Mesenteric fat pad (tissue), 1 donor: Measurements from ENCODE around the gene WWP2. TPM values are rescaled to one million over a fixed set of nuclear protein-coding genes. Genes with fewer than 3 reads are reported as not detected.
A peak's percentile ranks its signal among the peaks of the same experiment; 100 is the strongest.
"Not testable (repeated sequence)": the region's sequence is repeated elsewhere in the genome, so short reads cannot be mapped to it uniquely, and the experiment has no call there.

Experiments used
- DNase-seq: peaks from one replicate; pipeline ENCODE4 v3.0.0-alpha.2; 2020; ENCODE audit warnings: low spot score
- total RNA-seq: library from RNA; stranded (reverse); fragmentation: NEBNext Ultra II Directional; extraction: Animal tissue kit (Norgen Biotek cat#: 25700); gene quantifications from one replicate; pipeline ENCODE4 v1.2.1, GENCODE V29; 2021
- donor health status: DM: yes; HTN: yes; CAD: no.

WWP2 gene
- total RNA-seq, 1 donor from 2014 or later, result 43.0 TPM

DNA sequence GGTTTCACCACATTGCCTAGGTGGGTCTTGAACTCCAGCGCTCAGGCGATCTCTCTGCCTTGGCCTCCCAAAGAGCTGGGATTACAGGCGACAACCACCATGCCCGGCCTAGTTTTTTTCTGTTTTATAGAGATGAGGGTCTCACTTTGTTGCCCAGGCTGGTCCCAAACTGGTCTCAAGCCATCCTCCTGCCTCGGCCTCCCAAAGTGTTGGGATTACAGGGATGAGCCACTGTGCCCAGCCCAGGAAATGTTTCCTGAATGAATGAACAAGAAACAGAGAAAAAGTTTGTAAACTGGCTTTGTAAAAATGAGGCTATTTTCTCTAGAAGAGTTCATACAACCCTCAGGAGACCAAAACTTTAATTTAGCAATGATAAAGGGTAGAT lies 68.0 kb downstream of the WWP2 start:
- DNase-seq, result no peak

- DNase-seq, result no peak
These were observed 68.5 kb downstream of the WWP2 start for GRCh38 chr16:69830534-69831211.

DNA sequence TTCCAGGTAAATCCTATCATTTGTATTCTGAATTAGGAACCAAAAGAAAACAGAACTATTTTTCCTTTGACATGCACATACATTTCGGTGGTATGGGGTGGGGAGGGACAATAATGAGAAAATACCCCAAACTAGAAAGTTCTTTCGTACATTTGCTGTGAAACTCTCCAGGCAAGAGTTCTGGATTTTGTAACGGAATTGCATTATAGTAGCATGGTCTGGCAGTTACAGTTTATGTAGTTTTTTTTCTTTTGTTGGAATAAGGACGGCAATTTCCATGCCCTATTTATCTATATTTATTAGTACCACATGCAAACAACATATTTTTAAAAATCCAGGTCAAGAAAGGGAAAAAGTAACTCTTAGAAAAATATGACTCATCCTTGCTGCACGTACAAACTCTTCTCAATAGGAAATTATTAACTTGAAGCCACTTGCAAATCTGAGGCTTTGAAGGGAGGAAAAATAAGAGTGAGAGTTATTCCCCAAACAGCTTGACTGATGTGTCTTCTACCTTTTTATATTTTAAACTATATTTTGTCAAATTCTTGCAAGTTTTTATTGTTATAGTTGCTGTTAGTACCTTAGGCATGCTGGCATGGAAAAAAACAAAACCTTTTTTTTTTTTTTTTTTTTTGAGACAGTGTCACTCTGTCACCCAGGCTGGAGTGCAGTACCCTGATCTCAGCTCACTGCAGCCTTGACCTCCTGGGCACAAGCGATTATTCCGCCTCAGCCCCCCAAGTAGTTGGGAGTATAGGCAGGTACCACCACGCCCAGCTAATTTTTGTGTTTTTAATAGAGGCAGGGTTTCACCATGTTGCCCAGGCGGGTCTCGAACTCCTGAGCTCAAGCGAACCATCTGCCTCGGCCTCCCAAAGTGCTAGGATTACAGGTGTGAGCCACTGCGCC lies 69.3 kb downstream of the WWP2 start:
- no peak for DNase-seq

GRCh38 chr16:69833357-69834282 lies 71.5 kb downstream of the WWP2 start:
- no peak for DNase-seq

DNA sequence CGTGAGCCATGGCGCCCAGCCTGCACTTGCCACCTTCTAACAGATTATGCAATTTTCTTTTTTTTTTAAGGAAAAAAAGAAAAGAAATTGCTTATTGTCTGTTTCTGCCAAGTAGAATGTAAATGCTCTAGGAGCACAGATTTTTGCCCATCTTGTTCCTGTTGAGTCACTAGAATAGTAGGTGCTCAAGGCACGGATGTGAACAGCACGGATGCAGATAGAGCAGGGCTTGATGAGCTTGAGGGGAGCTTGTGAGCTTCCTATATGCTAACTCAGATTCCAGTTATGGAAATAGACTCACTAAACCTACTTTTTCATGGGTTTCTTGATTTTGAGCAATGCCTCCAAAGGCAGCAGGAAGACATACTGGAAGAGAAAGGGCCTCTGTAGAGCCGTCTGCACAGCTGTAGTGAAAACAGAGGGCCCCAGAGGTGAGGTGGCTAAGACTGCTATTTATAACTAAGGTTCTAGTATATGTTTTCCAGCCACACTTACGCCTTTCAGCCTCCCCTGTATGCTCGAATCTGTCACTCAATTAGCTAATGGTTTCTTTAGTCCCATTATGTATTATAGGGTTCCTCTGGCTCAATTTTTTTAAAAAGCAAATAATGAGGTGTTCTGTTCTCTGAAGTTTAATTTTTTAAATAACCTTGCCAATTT lies 72.8 kb downstream of the WWP2 start:
- no peak for DNase-seq

DNA sequence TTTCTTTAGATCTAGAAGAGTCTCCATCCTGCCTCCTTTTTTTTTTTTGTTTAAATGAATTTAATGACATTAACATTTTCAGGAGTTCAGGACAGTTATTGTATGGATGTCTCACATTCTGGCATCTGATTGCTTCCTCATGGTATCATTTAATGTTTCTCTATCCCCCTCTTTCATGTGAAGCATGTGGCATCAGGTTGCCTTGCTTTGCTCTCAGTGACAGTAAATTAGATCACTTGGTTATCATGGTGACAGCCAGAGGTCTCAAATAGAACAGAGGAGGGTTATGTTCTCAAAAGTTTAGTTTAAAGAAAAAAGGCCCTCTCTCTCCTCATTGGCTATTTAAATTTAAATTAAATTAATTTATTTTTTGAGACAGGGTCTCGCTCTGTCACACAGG lies 74.1 kb downstream of the WWP2 start:
- no peak for DNase-seq

- DNase-seq, result no peak
These were observed 75.2 kb downstream of the WWP2 start for GRCh38 chr16:69837380-69837779.

GRCh38 chr16:69838489-69838888 lies 76.4 kb downstream of the WWP2 start:
- DNase-seq, result no peak

GRCh38 chr16:69839240-69839688 lies 77.1 kb downstream of the WWP2 start:
- DNase-seq, result no peak

- DNase-seq, result no peak
These were observed 77.8 kb downstream of the WWP2 start for GRCh38 chr16:69839798-69840409.

DNA sequence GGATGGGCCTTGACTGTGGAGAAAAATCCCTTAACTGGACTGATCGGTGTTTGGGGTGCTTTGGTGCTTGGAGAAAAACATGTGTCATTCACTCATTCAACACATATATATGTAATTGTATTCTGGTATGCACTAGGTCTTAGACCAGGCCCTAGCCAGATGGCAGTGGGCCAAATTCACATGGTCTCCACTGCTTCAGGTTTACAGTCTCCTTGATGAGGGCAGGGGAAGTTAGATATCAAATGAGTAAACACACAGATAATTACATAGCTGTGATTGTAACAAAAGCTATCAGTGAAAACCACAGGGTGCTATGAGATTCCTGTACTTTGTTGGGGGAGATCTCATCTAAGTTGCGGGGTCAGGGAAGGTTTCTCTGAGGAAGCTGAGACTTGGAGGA lies 78.8 kb downstream of the WWP2 start:
- no peak for DNase-seq

- DNase-seq, result no peak
These were observed 82.3 kb downstream of the WWP2 start for GRCh38 chr16:69844441-69844840.

DNA sequence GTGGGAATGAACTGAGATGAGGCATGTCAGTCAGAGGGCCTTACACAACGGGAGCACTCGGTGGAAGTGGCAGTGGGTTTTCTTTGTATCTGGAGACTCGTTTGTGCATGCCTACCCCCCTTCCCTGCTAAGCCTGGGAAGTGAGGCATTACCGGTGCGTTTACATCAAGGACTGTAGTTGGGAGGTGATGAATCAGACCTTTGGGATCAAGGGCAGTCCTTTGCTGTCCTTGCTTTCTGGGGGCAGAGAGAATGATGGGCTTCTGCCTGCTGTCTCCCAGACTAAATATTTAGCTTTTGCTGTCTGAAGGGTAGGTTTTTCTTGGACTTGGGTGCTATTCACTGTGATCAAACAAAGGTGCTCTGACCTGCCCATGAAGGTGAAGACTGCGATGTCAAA lies 83.0 kb downstream of the WWP2 start:
- no peak for DNase-seq

GRCh38 chr16:69847643-69848042 lies 85.5 kb downstream of the WWP2 start:
- DNase-seq, result no peak

DNA sequence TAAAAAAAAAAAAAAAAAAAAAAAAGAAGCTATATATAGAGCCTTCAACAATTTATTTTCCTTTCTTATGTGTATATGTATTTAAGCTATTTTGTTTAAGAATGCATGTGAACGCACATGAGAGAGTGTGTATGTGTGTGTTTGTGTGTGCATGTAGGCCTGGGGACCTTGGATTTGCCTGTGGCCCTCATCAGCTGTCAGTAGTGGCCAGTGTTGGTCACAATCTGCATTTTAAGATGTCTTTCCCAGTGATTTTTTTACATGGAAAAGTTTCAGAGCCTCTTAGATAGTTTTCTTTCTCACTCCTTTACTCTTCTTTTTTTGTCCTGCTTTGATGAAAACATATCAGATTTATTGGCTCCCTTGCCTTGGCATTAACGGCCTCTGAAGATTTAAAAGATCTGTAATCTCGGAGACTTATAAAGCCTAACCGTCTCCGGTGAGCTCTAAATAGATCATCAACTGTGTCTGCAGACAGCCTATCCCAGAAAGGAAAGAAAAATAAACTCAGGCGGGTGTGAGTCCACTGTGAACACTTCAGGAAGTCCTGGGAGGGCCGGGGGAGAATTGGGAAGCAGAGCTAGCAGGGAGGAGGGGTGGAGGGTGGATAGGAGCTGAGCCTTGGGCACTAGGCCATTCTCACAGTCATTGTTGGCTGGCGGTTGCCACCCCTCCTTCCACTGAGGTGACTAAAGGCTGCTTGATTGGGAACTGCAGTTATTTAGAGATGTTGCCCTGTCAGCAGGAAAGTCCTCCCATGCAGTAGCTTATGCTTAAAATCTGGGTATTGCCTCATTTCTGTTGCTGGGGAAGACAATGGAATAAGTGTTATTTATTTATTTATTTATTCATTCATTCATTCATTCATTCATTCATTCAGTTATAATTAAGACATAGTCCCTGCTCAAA lies 86.8 kb downstream of the WWP2 start:
- DNase-seq, result peak; percentile 92

- no peak for DNase-seq
These were observed 89.5 kb downstream of the WWP2 start for GRCh38 chr16:69851491-69852240.

DNA sequence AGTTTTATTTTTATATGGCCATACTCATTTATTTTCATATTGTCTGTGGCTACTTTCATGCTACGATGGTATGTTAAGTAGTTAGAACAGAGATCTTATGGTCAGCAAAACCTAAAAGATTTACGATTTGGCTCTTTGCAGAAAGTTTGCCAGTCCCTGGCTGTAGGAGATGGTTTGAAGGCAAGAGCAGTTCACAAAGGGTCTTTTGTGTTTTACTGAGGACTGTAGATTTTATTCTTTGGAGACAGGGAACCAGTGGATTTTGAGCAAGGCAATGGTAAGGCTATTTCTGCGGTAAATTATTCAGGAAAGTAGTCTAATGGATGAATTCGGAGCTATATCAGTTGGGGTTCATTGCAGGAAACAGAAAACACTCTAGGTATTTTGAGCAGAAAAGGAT lies 90.7 kb downstream of the WWP2 start:
- DNase-seq, result no peak

GRCh38 chr16:69853481-69853880 lies 91.3 kb downstream of the WWP2 start:
- DNase-seq, result no peak

- not testable (repeated sequence) for DNase-seq
These were observed 92.6 kb downstream of the WWP2 start for GRCh38 chr16:69854776-69855175.
